Measurements from ENCODE around the gene APELA. TPM values are rescaled to one million over a fixed set of nuclear protein-coding genes. Genes with fewer than 3 reads are reported as not detected.
"Not testable (repeated sequence)": the region's sequence is repeated elsewhere in the genome, so short reads cannot be mapped to it uniquely, and the experiment has no call there.

The APELA gene
- total and polyA plus RNA-seq, 11 donors: not detected

DNA sequence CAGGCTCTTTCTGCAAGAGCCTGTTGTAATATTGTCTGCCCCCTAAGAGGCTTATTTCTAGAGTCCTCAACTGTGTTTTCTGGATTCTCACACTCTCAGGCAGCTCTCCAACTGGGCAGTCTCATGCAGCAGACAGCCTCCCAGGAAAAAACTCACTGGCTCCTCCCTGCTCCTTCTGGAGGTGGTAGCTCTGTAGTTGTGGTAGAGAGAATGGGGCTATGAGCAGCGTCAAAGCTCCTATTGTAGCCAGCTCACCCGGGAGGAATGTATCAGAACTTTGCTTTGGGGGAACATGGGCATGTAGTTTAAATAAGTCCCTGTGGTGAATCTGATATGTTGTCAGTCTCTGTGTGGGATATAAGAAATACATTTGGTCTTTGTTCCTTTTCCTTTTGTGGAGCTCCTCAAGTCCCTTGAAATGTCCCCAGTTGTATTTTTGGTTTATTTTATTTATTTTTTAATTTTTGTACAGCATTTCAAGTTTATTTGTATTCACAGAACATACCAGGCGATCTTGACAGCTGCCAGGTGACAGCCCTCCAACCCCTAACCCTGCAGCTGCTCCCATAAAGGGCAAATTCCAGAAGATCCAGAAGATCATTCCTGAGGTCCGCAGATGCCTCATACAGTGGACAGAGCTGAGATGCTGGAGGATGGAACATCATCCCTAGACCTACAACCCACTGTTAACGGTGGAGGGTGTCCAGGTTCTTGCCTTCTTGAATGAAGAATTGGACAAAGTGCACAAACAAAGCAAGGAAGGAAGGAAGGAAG lies 54.8 kb downstream of the APELA start:
- TF ChIP-seq, protein P1, sequence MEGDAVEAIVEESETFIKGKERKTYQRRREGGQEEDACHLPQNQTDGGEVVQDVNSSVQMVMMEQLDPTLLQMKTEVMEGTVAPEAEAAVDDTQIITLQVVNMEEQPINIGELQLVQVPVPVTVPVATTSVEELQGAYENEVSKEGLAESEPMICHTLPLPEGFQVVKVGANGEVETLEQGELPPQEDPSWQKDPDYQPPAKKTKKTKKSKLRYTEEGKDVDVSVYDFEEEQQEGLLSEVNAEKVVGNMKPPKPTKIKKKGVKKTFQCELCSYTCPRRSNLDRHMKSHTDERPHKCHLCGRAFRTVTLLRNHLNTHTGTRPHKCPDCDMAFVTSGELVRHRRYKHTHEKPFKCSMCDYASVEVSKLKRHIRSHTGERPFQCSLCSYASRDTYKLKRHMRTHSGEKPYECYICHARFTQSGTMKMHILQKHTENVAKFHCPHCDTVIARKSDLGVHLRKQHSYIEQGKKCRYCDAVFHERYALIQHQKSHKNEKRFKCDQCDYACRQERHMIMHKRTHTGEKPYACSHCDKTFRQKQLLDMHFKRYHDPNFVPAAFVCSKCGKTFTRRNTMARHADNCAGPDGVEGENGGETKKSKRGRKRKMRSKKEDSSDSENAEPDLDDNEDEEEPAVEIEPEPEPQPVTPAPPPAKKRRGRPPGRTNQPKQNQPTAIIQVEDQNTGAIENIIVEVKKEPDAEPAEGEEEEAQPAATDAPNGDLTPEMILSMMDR (IDR thresholded peaks at IDR 0.05): no peak
- TF ChIP-seq POLR2A (IDR thresholded peaks at IDR 0.05): no peak
- Histone ChIP-seq H3K27me3 (no peaks in the 10 kb centered on the region), H3K9me3 (no peaks in the 10 kb centered on the region), H3K4me1 (no peaks in the 10 kb centered on the region), H3K36me3 (no peaks in the 10 kb centered on the region), H3K27ac (no peak overlapping the region), H3K4me3 (no peak overlapping the region)
- intact Hi-C loops (cut with DNase I): no loop called here
- no peak for DNase-seq
- ATAC-seq: no peak
- whole genome bisulfite sequencing, 4 donors: 72 to 83% (median 77%) methylated on average over 5 of the region's 5 CpGs

DNA sequence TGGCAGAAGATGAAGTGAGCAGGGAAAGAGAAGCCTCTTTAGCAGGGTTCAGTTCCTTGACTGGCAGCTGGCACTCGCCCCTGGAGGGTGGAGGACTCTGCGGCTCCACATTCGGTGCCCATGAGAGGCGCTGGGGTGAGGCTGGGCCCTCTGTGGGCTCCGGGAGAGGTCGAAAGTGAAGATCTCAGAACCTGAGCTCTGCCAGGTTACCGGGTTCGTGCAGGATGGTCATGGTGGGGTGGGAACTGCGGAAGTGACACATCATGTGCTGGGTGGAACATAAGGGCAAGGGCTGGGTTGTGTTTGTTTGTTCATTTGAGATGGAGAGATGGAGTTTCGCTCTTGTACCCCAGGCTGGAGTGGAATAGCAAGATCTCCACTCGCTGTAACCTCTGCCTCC lies 56.3 kb downstream of the APELA start:
- Histone ChIP-seq H3K4me1 (no peaks in the 10 kb centered on the region), H3K4me3 (no peak overlapping the region), H3K27ac (no peak overlapping the region), H3K27me3 (no peaks in the 10 kb centered on the region), H3K36me3 (no peaks in the 10 kb centered on the region), H3K9me3 (no peaks in the 10 kb centered on the region)
- intact Hi-C loops (cut with DNase I): no loop called here
- DNase-seq: no peak
- 83 to 89% (median 86%) methylated on average over 11 of the region's 11 CpGs for WGBS, 4 donors
- TF ChIP-seq POLR2A (IDR thresholded peaks at IDR 0.05): no peak
- TF ChIP-seq, protein P1 (IDR thresholded peaks at IDR 0.05): no peak
- ATAC-seq: no peak

DNA sequence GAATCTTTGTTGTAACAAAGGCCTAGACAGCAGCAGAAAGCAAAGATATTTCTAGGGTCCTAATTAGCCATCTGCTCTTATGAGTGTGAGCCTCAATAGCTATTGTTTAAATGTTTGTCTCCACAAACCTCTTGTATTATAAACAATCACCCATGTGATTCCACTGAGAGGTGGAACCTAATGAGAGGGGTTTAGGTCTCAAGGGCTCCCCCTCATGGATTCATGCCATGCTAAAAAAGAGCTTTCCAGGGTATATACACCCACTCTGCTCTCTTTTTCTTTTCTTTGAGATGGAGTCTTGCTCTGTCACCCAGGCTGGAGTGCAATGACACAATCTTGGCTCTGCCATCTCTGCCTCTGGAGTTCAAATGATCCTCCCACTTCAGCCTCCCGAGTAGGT lies 58.4 kb downstream of the APELA start:
- H3K27ac ChIP-seq: no peak overlapping the region
- intact Hi-C loops (cut with DNase I): no loop called here
- H3K36me3 ChIP-seq: no peaks in the 10 kb centered on the region
- no peaks in the 10 kb centered on the region for H3K4me1 ChIP-seq
- DNase-seq (no peak), ATAC-seq (no peak)
- TF ChIP-seq POLR2A (IDR thresholded peaks at IDR 0.05): no peak
- TF ChIP-seq, protein P1 (IDR thresholded peaks at IDR 0.05): no peak
- no peak overlapping the region for H3K4me3 ChIP-seq
- no peaks in the 10 kb centered on the region for H3K9me3 ChIP-seq
- 33 to 55% (median 52%) methylated on average over 1 of the region's 1 CpG for WGBS, 4 donors
- H3K27me3 ChIP-seq: no peaks in the 10 kb centered on the region

DNA sequence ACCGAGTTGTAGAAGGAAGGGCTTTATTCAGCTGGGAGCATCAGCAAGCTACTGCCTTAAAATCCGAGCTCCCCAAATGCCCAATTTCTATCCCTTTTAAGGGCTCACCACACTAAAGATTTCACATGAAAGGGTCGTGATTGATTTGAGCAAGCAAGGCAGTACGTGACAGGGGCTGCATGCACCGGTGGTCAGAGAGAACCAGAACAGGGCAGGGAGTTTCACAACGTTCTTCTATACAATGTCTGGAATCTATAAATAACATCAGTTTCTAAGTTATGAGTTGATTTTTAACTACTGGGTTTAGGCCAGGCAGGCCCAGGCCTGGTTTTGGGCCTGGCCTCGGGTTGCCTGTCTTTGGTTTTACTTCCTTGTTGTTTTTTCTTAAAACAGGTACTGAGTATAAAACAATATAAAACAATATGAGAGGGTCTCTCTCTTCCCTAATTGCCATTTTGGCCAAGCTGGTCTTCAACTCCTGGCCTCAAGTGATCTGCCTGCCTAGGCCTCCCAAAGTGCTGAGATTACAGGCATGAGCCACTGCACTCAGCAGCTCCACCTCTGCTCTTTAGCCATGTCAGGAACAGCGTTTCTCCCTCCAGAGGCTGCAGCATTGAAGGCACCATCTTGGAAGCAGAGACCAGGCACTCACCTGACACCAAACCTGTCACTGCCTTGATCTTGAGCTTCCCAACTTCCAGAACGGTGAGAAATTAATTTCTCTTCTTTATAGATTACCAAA lies 59.1 kb downstream of the APELA start:
- DNase-seq; H3K27me3 ChIP-seq; H3K9me3 ChIP-seq; H3K4me3 ChIP-seq; H3K36me3 ChIP-seq; intact Hi-C loops (cut with DNase I); H3K27ac ChIP-seq; ATAC-seq; H3K4me1 ChIP-seq: not testable (repeated sequence)
- WGBS, 4 donors: 71 to 79% (median 75%) methylated on average over 9 of the region's 9 CpGs

Measured in heart left ventricle (tissue), 16 donors.